HPDE6-E6E7 (cell line): ENCODE data around the gene MUC6.

Source experiments
- DNase-seq: peaks from one replicate; pipeline ENCODE4 v3.0.0; 2011; ENCODE audit warnings: missing footprints; ENCODE audit errors: extremely low spot score

Gene MUC6

DNA sequence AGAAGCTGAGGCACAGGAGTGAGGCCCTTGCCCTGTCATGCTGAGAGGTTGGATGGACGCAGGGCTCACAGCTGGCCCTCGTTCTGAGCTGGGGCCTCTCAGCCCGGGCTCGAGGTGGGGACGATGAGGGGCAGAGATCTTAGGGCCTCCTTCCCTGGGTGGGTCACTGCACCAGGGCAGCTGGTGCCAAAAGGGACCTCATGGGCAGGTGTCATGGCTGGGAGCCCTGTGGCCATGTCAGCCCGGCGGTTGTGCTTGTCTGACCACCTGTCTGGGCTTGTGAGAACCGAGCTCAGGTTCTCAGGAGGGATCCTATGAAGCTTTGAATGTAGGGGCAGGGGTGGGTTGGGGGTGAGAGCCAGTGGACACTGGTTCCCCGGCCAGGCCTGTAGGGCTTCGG lies 1.8 kb upstream of the MUC6 start:
- no peak for DNase-seq

GRCh38 chr11:1037506-1038055 lies 1.1 kb upstream of the MUC6 start:
- no peak for DNase-seq

DNA sequence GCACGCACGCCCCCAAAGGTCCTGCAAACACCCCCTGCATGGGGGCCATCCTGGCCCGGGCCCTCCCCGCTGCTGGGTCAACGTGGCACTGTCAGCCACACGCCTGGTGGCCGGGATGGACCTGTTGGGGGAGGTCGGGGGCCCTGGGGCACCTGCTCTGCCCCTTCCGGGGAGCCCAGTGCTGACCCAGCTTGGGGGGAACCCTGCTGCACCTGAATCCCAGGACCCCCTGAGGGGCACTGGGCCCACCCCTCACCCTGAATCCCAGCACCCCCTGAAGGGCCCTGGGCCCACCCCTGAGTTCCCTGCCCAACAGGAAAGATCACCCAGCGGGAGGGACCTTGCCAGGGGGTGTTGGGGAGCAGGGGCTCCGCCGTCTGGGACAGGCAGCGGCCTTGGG lies 413 bp upstream of the MUC6 start:
- no peak for DNase-seq

DNA sequence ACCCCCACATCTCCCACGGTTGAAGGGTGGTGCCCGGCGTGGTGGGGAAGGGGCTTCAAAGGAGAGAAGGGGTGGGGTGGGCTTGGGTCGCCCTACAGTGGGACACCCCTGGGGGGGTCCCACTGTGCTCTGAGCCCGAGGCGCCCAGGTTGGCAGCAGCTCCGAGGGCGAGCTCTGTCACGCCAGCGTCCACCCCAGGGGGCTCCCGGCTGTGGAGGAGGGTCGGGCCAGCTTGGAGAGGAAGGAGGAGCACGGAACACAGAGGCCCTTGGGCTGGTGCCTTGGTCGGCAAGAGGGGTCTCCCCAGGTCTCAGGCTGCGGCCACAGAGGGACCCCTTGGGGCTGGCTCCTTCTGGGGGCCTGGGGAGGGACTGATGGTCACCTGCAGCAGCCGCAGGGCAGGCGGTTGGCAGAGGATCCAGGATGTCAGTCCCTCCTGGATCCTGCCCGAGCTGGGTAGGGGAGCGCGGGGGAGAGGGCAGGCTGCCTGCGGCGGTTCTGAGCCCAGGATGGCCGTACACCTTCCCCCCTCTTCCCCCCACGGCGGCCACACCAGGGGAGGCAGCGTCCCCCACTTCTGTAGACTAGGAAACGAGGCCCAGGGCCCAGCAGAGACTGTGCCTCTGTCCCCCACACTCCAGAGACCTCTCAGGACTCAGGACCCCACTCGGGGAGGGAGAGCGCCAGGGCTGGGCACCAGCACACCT lies 788 bp downstream of the MUC6 start:
- no peak for DNase-seq

DNA sequence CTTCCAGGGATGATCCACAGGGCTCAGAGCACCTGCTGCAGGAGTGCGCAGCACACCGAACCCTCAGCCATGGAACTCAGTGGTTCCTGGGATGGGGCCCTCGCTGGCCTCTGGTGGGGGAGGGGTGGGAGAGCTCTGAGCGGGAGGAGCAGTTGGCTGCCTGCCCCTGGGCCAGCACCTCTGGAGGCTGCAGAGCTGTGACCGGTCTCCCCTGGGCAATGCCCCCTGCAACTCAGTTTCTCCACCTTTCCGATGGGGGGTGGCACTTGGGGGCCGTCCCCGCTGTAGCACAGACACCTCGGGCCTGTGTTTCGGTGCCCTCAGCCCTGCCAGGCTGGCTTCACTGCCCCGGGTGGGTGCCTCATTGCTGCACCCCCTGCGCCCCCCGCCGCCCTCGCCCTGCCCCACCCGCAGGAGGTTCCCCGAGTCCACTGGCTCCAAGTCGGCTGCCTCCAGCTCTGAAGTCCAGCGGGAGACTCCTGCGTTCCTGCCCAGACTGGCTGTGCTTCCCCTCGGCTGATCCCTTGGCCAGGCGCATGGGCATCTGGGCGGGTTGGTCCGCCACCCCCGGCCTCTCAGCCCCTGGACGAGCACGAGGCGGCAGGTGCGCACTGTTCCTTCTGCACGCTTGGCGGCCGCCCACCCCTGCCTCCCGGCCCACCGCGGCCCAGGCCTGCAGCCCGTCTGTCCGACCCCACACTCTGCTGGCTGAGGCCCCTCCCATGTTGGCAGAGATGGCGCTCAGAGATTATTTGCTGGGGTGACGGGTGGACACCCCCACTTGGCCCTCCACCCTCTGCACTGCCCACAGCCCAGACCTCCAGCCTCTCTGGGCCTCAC lies 1.8 kb downstream of the MUC6 start:
- no peak for DNase-seq

GRCh38 chr11:1034001-1034400 lies 2.5 kb downstream of the MUC6 start:
- no peak for DNase-seq

DNA sequence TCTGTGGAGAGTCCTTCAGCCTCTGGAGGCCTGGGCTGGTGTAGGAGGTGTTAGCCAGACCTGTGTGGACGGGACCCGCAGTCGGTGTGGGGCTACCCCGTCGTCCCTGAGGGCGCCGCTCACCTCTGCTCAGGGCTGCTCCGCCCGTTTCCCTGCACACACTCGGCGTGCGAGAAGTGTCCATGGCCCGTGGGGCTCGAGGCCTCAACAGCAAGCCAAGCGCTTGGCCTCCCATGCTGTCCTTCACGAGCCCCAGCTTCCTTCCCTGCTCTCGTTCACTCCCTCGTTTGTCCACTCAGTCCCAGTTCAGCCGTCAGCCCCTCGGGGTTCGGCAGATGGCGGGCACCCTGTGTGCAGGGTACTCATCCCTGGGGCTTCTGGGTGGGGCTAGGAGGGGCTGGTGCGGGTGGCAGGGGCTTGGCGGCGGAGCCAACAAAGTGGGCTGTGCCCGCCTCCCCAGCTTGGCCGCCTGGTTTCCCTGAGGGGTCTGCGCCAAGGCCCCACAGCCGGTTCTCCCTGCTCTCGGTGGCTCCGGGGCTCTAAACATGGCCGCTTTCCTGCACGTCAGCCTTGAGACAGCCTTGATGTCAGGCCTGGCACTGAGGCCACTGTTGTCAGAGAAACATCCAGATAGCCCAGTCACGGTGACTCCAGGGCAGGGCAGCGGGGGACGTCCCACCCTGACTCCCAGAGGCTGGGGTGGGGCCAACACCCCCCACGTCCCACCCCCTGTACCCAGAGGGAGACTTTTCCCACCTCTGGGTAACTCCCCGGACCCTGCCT lies 3.3 kb downstream of the MUC6 start:
- DNase-seq: no peak

- no peak for DNase-seq
Observed at GRCh38 chr11:1032310-1032891, 4.1 kb downstream of the MUC6 start.

DNA sequence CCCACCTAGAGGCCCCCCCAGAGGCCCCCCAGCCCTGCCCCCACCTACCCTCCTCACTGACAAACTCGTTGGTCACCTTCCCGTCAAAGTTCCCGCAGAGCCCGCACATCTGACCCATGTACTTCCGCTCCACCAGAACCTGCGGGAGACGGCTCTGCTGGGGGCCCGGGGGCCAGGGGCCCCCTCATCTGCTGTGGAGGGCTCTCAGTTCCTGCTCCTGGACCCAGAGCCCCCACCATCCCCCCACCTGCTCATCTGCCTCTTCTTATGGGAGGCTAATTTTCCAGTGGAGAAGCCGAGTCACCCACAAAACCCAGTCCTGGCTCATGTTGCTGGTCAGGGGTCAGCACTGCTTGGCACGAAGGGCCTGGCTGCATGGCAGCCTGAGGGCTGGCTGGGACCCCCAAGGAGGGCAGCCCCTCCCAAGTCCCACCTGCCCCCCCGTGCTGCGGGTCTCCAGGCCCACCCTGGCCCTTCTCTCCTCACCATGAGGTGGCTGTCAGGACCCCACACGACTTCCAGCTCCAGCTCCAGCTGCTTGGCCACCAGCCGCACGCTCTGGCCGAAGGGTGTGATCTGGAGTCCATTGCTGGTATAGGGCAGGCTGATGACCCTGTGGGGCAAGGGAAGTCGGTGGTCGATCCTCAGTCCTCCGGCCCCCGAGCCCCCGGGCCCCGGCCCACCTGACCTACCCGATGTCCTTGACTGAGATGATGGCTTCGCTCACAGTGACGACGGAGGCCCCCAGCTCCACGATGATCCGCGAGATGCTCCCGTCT lies 5.2 kb downstream of the MUC6 start:
- DNase-seq: no peak

DNA sequence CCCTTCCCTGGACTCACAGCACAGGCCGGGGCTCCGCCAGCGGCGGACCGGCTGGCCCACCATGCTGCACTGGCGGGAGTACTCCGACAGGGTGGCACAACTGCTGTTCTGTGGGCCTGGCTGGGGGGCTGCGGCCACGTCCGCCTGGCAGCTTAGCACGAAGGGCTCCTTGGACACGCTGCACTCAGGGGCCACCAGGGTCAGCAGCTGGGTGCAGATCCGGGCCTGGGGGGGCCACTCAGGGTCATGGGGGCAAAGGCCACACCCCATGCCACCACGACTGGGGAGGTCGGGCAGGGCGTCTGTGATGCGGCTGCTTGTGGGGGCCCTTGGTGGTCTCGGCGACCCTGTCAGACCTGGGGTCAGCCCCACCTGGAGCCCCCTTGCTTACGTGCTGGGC lies 6.0 kb downstream of the MUC6 start:
- DNase-seq: no peak

DNA sequence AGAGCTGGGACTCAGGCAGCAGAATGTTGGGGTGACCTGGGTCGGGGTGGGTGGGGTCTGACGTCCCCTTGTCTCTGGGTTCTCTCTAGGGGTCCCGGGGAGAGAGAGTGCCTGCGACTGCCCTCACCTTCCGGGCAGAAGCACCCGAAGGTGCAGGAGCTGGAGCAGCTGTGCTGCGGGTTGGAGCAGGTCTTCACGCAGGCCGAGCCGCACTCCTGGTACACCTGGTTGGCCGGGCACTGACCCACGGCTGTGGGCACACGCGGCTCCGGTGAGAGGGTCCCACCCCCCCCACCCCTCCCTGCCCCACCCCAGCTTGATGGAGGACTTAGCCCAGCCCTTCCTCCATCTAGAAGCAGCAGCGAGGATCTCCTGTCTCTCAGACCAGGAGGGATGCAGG lies 6.4 kb downstream of the MUC6 start:
- no peak for DNase-seq

DNA sequence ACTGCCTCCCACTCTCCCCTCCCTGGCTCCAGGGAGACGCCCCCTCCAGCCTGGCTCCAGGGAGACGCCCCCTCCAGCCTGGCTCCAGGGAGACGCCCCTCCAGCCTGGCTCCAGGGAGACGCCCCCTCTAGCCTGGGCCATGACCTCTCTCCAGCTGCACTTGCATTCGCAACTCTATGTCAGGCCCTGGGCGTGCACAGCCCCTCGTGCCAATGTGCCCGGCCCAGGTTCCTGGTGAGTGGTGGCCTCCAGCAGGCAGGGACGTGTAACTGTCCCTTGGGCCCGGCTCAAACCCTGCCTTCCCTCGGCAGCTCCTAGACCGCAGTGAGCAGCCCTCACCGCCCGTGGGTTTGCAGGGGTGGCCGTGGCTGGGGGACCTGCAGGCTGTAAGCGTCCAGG lies 6.9 kb downstream of the MUC6 start:
- no peak for DNase-seq

GRCh38 chr11:1029051-1029450 lies 7.5 kb downstream of the MUC6 start:
- no peak for DNase-seq

GRCh38 chr11:1028616-1029015 lies 7.9 kb downstream of the MUC6 start:
- DNase-seq: no peak

GRCh38 chr11:1028291-1028540 lies 8.3 kb downstream of the MUC6 start:
- no peak for DNase-seq

DNA sequence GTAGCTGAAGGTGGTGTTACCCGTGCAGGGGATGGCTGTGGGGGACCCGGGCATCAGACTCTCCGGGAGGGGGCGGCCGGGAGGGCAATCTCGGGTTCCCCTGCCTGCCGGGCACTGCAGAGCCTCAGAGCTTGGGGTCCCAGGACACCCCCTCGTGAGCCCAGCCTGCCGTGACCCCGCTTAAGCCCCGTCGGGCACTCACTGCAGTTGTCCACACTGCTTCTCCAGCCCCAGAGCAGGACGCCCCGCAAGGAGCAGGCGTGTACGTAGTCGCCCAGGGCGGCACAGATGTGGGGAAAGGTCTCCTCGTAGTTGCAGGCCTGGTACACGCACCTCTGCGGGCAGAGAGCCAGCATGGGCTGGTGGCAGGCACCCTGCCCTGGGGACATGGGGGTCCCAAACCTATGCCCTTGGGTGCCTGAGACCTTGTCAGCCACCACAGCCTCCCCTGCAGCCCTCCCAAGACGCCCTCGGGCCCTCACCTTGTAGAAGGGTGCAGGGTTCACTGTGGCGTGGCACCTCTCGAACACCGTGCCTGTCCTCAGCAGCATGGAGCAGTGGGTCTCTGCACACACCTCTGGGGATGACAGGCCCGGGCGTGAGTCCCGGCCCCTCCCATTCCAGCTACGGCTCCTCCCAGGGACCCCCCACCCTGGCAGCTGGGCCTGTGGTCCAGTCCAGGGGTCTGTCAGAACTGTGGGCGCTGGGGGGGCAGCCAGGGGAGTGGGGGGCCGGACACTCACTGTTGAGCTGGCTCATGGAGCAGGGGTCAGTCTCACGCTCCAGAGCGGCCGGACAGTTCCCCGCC lies 8.8 kb downstream of the MUC6 start:
- DNase-seq: no peak

- no peak for DNase-seq
Observed at GRCh38 chr11:1026641-1027482, 9.7 kb downstream of the MUC6 start.

DNA sequence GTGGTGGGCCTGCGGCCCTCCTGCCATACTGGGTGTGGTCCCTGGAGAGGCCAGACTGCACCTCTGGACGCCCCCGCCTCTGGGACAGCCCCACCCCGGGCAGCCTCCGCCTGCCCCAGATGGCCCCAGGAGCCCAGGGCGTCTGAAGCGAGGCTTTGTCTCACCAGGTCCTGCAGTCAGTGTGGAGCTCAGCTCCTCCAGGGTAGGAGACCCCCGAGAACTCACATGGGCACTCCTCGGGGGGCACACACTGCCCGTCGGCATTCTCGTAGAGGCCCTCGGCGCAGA lies 10.4 kb downstream of the MUC6 start:
- no peak for DNase-seq

GRCh38 chr11:1025410-1026162 lies 10.9 kb downstream of the MUC6 start:
- DNase-seq: no peak
